ENCODE measurements around the gene FUT3. TPM values are rescaled to one million over a fixed set of nuclear protein-coding genes. Genes with fewer than 3 reads are reported as not detected.
A peak's percentile ranks its signal among the peaks of the same experiment; 100 is the strongest.

FUT3 gene
- total RNA-seq, 1 experiment from 2014 or later: 0.48 TPM

DNA sequence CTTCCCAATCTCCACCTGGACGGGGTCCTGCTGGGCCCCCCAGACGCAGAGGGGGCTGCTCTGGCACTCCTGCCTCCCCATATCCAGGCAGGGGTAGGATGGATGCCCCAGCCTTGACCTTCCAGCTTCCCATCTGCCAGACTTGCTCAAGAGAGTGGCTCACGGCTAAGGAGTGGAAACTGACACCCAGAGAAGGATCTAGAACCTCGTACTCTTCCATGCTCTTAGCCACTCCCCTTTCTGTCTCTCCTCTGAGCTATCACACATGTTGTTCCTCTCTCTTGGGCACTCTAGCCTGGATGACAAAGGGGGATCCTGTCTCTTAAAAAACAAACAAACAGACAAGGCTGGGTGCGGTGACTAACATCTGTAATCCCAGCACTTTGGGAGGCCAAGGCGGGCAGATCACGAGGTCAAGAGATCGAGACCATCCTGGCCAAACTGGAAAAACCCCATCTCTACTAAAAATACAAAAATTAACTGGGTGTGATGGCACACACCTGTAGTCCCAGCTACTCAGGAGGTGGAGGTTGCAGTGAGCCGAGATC, 31.2 kb upstream of the FUT3 start (continued):
- TF ChIP-seq E2F4 (CRISPR knock-in tag; IDR thresholded peaks at IDR 0.05; ENCODE audit: borderline replicate concordance, low read depth) (no peak), AR (CRISPR knock-in tag; IDR thresholded peaks at IDR 0.05) (no peak)
- TF ChIP-seq, protein P1, sequence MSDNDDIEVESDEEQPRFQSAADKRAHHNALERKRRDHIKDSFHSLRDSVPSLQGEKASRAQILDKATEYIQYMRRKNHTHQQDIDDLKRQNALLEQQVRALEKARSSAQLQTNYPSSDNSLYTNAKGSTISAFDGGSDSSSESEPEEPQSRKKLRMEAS (CRISPR knock-in tag; IDR thresholded peaks at IDR 0.05): no peak

DNA sequence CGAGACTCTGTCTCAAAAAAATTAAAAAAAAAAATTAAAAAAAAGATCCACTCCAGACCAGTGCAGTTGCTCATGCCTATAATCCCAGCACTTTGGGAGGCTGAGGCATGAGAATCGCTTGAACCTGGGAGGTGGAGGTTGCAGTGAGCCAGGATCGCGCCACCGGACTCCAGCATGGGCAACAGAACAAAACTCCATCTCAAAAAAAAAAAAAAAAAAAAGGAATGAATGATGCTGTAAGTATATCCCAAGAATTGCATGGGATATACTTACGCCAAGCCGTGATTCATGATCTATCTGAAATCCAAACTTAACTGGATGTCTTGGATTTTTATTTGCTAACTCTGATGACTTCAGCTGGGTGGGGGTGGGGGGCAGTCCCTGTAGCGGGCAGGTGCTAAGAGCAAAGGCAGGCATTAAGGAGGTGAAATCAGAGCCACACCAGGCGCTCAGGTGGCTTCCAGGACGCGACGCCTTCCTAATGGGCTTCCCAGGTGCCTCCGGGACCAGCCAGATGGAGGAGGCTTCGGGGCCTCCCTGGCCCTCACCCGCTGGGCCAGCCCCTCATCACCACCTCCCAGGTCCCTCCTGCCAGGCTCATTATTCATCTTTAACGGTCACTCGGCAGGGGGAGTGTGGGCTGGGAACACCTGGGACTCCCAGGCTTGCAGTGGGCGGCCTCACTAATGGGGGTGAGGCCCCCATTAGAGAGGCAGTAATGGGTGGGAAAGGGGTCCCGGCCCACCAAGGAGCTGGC, 30.5 kb upstream of the FUT3 start:
- Mint-ChIP-seq H3K9me3 (no peaks in the 10 kb centered on the region), H3K36me3 (no peaks in the 10 kb centered on the region), H3K4me1 (peaks cover 11% of the 10 kb centered on the region), H3K4me3 (no peak overlapping the region), H3K27me3 (ENCODE audit: low read depth) (peaks cover 18% of the 10 kb centered on the region), H3K27ac (no peak overlapping the region)
- CTCF ChIA-PET: interaction anchor here (1.3 to 4.1 kb wide), 2 partner anchors 77 to 78 kb away, joined by 4 to 21 read pairs; partner anchors contain the start of gene NRTN
- no peak for ATAC-seq
- no peak for DNase-seq (ENCODE audit: low spot score)
- TF ChIP-seq HMGA2 (CRISPR knock-in tag; IDR thresholded peaks at IDR 0.05) (no peak), ZNF423 (CRISPR knock-in tag; IDR thresholded peaks at IDR 0.05) (peak; percentile 67; the same call in 1 of the 2 replicates)
- POLR2A ChIA-PET: no interaction called here

DNA sequence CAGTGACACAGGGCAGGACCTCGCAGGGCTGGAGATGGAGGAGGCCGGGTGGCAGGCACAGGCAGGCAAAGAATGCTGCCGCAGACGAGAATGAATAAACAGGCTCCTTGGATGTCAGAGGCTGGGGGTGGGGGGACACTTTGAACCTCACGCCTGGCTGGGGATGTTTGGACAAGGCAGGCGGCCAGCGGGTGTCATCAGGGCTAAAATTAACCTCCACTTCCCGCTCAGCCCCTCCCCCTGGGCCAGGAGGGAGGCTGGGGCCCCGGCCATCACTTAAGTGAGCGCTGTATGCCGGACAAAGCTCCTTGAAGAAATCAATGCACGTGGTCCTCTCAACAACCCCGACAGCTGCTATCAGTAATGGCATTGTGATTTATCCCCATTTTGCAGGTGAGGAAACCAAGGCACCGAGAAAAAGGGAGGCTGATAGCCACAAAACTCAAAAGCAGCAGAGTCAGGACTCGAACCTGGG, 29.4 kb upstream of the FUT3 start:
- CTCF ChIA-PET: interaction anchor here (4.1 kb wide), 1 partner anchor 77 kb away, joined by 21 read pairs; no protein-coding TSS in a partner anchor

More for the DNA sequence above, 29.4 kb upstream of the FUT3 start:
- Mint-ChIP-seq H3K27ac (no peak overlapping the region), H3K36me3 (no peaks in the 10 kb centered on the region), H3K4me1 (peaks cover 11% of the 10 kb centered on the region), H3K4me3 (no peak overlapping the region), H3K9me3 (no peaks in the 10 kb centered on the region), H3K27me3 (ENCODE audit: low read depth) (peaks cover 18% of the 10 kb centered on the region)
- ATAC-seq (peak; percentile 46), DNase-seq (ENCODE audit: low spot score) (peak; percentile 29)
- TF ChIP-seq GTF2I (CRISPR knock-in tag; conservative IDR thresholded peaks at IDR 0.05) (peak; percentile 48; the same call in 1 of the 2 replicates), GABPB1 (CRISPR knock-in tag; IDR thresholded peaks at IDR 0.05) (peak; percentile 91), HMGXB4 (CRISPR knock-in tag; IDR thresholded peaks at IDR 0.05) (no peak), USF2 (CRISPR knock-in tag; IDR thresholded peaks at IDR 0.05) (no peak), OVOL2 (CRISPR knock-in tag; IDR thresholded peaks at IDR 0.05; ENCODE audit: borderline replicate concordance) (no peak), ATF2 (CRISPR knock-in tag; IDR thresholded peaks at IDR 0.05; ENCODE audit: borderline replicate concordance, low read depth) (no peak)
- POLR2A ChIA-PET: interaction anchor here (0.7 kb wide), 1 partner anchor 39 kb away, joined by 3 read pairs; no protein-coding TSS in a partner anchor

Measured in WTC11 (cell line).